COLO668 (cell line): Measurements from ENCODE around the gene ANKRD53.

Source experiments
- DNase-seq: peaks from one replicate; lab custom pipeline; 2025; ENCODE audit not compliant: unreplicated experiment; lab: John Stamatoyannopoulos, UW

The ANKRD53 gene

DNA sequence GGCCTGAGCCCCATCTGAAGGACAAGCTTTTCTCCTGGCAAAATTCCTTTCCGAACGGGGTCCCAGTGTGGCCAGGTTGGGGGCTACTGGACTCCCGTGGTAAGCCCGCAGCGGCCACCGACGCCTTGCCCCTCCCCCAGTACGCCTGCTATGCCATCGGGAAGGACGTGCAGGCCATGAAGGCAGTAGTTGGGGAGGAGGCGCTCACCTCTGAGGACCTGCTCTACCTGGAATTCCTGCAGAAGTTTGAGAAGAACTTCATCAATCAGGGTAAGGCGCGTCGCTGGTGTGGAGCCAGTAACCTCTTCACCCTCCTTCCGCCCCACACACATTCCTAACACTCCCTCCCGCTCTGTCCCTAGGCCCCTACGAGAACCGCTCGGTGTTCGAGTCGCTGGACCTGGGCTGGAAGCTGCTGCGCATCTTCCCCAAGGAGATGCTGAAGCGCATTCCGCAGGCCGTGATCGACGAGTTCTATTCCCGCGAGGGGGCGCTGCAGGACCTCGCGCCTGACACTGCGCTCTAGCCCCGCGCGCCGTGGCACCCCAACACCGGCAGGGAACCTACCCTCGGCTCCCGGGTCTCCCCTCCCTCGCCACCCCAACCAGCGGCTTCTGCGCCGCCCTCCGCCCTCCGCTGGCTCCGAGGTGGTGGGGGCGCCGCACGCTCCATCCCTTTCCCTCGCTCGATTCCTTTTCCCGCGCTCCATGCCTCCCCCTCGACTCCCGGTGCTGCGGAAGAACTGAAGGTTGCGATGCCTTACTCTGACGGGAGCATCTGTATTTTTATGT lies 13.6 kb upstream of the ANKRD53 start:
- no peak for DNase-seq

DNA sequence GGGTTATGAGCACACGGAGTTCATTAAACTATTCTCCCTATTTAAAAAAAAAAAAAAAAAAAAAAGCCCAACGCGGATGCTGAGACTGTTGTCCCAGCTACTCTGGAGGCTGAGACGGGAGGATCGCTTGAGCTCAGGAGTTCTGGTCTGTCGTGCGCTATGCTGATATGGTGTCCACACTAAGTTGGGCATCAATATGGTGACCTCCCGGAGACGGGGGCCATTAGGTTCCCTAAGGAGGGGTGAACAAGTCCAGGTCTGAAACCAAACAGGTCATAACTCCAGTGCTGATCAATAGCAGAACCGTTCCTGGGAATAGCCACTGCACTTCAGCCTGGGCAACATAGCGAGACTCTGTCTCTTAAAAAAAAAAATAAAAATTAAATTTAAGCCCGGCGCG lies 12.9 kb upstream of the ANKRD53 start:
- no peak for DNase-seq

DNA sequence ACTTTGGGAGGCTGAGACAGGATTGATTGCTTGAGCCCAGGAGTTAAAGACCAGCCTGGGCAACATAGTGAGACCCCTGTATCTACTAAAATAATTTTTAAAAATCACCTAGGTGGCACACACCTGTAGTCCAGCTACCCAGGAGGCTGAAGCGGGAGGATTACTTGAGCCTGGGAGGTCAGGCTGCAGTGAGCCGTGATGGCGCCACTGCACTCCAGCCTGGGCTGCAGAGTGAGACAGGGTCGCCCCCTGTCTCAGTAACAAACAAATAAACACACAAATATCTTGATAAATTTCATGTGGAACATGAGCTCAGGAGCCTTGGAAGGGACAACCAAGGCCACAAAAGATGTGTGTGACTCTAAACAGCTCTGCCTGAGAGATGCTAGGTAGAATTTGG lies 11.7 kb upstream of the ANKRD53 start:
- DNase-seq: no peak

DNA sequence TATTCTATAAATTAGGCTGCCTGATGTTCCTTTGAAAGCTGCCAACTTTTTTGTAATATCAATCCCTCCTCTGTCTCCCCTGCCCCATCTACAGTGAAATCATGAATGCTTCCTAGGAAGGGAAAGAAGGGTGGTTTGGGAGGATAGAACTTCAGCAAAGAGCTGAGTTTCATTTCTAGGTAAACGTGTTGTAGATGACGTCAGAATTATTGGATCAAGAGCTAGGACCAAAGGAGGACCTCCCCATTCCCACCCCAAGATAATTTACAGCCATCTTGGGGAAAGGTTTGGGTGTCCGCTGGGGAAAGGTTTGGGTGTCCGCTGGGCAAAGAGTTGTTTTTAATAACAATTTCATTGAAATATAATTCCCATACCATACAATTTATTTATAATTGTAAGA lies 11.2 kb upstream of the ANKRD53 start:
- no peak for DNase-seq

DNA sequence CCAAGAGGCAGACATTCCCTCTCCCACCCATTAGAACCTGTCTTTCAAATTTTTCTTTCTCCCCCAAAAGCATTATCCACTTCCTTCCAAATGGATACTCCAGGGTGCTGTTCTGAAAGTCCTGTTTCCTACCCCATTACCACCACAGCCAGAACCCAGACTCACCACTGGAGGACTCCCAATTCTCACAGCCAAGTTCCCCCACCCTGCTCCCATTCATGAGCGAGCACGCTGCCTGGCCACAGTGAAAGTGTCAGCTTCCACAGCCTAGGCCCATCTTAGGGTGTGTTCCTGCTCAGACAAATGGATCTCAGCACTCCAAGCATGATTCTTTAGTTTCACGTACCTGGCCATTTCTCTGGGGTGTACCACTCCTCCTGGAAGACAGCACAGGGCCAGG lies 3.8 kb upstream of the ANKRD53 start:
- no peak for DNase-seq

DNA sequence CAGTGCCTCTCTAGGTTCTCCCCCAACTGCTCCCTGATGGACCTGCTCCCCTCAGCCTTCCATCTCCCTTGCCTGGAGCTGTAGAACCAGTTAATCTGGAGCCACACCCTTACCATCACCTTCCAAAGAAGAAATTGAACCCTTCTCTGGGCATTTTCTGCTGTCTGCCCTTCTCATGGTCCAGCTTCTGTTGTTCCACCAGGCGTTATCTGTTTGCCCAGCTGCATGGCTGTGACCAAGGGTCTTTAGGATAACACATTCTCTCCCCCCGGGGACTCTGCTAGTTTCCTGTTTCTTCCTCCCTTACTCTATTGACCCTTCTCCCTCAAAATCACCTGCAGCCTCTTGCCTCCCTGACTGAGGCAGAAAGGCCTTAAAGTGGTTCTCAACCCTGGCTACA lies 3.2 kb upstream of the ANKRD53 start:
- peak; percentile 12 for DNase-seq

DNA sequence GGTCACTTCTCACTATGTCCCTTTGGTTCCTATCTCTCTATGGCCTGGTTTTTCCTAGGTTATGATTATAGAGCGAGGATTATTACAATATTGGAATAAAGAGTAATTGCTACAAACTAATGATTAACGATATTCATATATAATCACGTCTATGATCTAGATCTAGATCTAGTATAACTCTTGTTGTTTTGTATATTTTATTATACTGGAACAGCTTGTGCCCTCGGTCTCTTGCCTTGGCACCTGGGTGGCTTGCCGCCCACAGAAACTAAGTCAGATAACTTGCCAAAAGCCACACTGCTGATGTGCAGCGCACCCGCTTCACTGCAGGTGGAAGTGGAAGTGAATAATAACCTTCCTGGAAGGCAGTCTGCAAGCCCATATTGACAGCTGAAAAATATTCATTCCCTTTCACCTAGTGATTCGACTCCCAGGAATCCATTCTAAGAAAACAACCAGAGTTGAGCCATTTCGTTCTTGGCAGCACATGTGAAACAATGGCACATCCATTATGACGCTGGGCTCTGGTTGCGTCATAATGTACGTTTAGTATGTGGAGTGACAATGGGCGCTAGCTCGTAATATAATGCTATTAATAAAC lies 725 bp upstream of the ANKRD53 start:
- DNase-seq: peak; percentile 35

DNA sequence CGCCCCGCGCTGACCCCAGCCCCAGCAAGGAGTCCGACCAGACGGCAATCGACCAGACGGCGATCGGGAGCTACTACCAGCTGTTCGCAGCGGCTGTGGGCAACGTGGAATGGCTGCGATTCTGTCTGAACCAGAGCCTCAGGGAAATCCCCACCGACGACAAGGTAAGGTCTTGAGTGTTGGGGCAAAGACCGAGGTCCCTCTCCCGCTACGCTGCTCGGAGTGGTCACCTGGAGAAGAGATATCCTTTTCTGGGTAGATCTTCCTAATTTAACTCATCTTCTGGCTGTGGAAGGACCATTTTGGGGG lies 704 bp downstream of the ANKRD53 start:
- DNase-seq: no peak

DNA sequence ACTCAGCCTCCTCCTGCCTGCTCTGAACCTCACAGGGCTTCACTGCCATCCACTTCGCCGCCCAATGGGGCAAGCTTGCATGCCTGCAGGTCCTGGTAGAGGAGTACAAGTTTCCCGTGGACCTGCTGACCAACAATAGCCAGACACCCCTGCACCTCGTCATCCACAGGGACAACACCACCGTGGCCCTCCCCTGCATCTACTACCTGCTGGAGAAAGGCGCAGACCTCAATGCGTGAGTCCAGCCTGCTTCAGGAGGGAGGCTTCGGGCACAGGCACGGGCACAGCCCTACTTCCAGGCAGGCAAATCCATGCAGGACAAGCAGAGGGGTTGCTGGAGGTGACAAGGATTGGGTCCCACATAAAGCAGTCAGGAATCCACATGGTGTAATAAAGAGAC lies 1.2 kb downstream of the ANKRD53 start:
- DNase-seq: no peak

DNA sequence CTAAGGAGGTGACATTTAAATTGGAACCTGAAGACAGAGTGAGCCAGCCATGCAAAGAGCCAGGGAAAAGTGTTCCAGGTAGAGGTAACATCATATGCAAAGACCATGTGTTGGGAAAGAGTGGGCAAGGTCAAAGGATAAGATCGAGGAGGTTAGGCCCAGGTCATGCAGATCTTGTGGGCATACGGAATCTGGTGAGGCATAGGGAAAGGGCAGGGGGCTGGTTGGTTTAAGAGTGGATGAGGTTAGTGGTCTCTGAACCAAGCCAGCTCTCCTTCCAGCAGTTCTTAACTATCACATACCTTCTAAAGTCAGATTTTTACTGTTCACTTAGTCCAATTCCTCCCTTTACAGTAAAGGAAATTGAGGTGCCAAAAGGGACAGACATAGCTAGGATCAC lies 3.0 kb downstream of the ANKRD53 start:
- no peak for DNase-seq

DNA sequence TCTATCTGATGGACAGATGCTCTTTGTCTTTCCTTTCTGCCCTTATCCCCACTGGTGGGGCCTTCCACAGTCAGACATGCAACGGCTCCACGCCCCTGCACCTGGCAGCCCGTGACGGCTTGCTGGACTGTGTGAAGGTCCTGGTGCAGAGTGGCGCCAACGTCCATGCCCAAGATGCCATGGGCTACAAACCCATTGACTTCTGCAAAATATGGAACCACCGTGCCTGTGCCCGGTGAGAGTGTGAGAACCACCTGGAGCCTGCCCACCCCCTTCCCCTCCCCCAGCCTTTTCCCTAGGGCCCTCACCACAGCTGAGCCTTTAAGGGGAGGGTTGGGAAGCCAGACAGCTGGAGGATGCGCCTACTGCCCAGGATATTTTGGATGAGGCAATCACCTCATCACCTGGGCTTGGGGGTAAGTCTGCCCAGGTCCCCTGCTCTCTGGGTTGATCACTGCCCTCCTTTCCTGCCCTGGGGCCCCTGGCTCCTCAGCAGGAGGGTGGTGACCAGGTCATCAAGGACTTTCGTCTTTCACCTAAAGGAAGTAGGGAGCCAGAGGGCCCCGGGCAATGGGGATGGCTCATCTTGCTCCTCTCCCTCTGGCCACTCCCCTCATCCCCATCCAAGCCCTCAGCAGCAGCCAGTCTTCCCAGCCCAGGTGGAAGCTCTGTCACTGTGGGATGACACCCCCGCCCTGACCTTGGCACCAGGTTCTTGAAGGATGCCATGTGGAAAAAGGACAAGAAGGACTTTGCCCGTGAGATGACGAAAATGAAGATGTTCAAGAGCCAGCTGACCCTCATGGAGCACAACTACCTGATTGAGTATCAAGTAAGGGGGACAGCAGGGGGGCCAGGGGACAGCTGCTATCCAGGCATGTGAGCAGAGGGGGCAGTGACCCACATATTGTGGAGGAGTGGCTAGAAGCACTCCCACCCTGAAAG lies 3.7 kb downstream of the ANKRD53 start:
- DNase-seq: no peak

DNA sequence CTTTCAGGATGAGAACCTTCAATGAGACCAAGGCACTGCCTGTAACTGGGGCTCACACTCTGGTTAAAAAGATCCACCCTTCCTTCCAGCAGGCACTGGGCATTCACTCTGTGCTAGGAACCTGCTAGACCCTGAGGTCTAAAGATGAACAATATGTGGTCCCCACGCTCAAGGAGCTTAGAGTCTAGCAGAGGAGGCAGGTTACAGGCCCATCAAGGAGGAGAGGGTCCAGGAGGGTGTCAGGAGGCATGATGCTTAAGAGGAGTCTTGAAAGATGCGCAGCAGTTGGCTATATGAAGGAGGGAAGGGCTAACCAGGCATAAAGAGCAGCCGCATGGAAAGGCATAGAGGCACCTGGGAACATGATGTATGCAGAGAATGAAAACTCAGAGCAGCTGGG lies 4.5 kb downstream of the ANKRD53 start:
- no peak for DNase-seq

DNA sequence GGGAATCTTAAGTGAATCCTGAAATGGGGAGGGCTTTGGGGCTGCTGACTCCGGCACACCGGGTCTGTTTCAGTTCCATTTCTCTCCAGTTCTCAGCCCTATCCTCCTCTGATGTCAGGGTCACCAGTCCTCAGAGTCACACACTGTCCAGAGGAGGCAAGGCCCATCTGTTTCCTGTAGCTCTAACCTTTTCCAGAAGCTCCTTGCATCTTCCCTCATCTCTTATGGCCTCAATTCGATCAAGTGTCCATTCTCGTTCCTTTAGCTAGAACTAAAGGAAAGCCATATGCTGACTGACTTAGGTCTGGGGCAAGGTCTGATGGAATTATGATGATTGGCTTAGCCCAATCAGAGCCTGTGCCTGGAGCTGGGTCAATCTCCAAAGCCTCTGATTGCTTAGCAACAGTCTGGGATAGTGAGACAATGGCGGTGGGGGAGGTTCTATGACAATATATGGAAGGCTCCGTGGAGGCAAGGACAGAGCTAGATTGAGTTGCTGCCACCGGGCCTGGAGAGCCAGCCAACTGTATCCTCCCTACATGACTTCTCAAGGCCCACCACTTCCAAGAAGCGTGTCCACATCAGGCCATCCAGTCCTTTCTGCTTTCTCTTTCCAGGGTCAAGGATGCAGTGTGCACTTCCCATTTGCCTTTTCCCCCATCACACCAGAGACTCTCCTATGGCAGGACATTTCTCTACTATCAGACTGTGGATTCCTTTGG lies 5.2 kb downstream of the ANKRD53 start:
- DNase-seq: no peak

DNA sequence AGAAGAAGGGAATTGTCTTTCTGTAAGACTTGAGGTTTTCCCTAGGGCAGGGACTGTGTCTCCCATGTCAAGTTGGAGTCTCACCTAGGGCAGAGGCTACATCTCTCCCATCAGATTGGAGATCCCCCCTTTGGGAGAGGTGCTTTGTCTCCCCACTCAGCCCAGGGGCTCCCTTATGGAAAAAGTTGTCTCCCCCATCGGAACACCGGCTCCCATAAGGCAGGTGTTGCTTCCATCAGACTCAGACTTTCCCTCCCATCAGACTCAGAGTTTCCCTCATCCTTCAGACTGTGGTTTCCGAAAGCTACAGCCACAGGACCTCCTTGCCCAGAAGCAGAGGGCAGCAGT lies 5.8 kb downstream of the ANKRD53 start:
- no peak for DNase-seq

DNA sequence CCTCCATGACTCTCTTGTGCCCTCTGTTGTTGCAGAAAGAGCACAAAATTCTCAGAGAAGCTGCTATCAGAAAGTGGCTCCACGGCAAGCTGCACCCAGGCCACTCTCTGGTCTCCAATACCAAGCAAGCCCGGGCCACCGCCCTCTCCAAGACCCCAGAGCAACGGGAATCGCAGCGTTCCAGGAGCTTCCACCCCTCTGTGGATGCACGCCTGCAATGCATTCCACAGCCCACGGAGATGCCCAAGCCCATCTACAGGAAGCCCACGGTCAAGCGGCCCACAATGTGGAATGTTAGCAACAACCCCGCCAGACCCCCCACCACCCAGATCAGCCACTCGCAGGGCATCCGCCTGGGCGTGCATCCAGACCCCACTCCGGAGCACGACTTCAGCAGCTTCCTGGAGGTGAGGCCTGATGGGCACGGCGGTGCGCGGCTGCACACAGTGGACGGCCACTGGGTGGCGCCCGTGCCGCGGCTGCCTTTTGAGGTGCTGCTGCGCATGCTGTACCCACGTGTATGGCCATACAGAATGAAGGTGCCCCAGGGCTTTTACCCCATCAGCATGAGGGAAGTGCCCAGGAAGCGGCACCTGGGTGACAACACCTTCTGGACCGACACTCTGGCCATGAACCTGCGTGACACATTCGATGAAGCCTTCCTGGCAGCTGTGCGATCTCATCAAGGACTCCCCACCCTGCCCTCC lies 6.3 kb downstream of the ANKRD53 start:
- peak; percentile 60 for DNase-seq

DNA sequence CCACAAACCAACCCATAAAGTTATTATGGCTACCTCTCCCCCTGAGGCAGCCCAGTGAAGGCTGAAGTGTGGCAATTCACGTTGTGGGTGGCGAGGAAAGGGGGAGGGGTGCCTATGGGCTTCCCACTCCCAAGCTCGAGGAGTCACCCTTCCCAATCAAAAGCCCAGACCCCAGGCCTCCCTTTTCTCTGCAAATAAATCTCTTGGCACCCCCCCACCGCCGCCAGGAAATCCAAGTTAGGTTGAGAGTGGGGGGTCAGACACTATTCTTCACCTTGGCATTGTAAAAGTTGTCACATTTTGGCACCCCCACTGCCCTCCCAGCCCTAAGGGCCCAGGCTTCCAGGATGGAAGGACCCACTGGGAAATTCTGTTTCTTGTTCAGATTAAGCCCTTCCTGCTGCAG lies 6.9 kb downstream of the ANKRD53 start:
- DNase-seq: no peak

DNA sequence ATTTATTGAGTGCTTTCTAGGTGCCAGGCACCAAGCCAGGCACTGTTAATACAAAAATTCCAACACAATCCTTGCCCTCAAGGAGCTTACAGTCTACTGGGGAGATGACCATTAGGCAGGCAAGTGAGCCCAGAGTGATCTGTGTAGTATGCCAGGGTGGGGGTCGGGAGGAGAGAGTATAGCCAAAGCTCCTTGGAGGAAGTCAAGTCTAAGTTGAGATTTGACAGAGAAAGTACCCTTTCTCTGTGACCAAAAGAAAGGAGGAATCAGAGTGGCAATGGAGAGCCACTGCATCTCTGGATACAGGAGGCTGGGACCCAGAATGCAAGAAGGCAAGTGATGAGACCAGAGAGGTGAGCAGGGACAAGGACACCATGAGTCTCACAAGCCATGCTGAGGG lies 7.5 kb downstream of the ANKRD53 start:
- no peak for DNase-seq

DNA sequence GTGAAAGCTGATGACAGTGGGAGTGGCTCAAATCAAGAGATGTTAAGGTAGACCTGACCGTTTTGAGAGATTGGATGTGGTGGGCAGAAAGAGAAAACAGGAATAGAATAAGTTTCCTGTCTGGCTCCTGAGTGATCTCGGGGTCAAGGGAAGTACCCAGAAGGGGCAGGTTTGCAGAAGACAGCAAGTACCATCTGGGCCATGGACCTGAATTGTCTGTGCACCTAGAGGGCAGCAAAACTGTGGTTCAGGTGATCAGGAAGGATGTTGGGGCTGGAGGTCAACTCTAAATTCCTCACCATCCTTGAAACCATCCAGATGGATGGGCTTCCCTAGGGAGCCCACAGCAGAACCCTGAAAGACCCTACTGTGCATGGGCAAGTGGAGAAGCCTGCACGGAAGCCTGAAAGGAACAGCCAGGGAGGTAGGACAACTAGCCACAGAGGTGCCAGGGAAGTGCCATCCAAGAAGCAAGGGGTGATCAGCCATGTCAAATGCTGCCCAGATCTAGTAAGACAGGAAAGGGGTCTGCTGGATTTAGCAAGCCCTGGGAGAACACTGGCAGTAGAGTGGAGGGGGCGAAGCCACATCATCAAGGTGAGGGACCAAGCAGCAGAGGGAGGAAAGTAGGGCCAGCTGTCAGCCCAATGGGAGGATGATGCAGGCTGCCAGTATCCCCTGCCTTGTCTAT lies 8.2 kb downstream of the ANKRD53 start:
- DNase-seq: no peak

DNA sequence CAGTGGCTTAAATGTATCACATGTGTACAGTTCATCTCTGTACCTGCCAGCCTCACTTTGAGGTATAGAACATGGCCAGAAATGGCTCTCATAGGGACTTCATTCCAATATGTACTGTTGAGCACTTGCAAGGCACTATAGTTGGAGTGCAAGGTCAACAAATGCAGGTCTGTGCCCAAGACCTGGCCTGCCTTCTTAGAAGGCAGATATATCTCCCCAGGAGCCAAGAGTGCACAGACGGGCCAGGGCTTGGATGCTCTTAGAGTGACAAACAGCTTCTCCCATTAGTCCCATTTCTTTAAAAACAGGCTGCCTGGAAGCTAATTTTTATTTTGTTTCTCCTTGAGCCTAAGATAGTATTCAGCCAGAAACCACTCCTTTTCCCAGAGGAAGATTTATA lies 9.0 kb downstream of the ANKRD53 start:
- no peak for DNase-seq

DNA sequence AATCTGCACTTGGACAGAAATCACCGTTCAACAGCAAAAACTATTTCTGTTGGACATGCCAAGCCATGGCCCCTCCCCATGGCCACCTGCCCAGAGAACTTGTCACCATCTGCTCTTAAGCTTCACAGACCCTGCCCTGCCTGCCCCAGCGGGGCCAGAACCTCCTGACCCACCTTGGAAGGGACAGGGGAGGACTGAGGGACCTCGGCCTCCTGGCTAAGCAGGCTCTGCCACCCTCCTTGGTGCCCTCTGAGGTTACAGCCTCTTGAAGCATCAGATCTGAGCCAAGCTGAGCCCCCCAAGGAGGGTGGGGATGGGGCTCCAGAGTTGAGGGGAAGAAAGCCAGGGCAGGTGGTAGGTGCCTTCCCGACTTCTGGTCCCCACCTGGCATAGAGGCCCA lies 9.7 kb downstream of the ANKRD53 start:
- DNase-seq: no peak
